ENCODE measurements around the gene GID8.
A peak's percentile ranks its signal among the peaks of the same experiment; 100 is the strongest.

GID8 gene

DNA sequence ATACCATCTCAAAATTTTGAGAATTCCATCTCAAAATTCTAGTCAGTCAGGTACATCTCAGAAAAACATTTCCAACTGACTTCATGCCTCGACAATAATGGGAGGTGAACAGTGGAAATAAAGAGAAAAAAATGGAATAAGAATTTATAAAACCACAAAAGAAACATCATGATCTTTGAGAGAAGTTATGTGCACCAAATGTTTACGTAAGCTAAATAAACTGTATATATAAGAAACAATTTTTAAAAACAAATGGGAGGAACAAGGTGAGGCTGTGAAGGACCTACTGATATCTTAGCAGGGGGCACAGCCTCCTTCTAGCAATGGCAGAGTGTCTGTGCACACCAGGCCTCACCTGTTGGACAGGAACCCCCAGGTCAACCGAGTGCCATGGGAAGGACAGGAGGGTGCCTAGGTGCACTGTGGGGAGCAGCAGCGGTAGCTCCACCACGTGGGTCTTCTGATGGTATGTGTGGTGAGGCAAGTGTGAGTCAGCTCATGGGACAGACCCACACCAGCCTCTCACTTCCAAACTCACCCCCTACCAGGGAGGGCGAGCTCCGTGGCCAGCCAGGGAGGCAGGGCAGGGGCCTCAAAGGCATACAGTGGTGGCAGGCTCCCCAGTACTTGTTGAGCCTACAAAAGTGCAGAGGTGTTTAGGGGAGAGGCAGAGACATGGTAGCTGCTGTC, 34.9 kb upstream of the GID8 start:
- no peak for DNase-seq

GRCh38 chr20:62905536-62906117, 32.3 kb upstream of the GID8 start:
- no peak for DNase-seq

- peak in 4 of 56 donors; percentile 11 to 38 (median 26) for DNase-seq
These were observed 31.7 kb upstream of the GID8 start for GRCh38 chr20:62906209-62906608.

GRCh38 chr20:62906647-62907375, 31.1 kb upstream of the GID8 start:
- no peak for DNase-seq

DNA sequence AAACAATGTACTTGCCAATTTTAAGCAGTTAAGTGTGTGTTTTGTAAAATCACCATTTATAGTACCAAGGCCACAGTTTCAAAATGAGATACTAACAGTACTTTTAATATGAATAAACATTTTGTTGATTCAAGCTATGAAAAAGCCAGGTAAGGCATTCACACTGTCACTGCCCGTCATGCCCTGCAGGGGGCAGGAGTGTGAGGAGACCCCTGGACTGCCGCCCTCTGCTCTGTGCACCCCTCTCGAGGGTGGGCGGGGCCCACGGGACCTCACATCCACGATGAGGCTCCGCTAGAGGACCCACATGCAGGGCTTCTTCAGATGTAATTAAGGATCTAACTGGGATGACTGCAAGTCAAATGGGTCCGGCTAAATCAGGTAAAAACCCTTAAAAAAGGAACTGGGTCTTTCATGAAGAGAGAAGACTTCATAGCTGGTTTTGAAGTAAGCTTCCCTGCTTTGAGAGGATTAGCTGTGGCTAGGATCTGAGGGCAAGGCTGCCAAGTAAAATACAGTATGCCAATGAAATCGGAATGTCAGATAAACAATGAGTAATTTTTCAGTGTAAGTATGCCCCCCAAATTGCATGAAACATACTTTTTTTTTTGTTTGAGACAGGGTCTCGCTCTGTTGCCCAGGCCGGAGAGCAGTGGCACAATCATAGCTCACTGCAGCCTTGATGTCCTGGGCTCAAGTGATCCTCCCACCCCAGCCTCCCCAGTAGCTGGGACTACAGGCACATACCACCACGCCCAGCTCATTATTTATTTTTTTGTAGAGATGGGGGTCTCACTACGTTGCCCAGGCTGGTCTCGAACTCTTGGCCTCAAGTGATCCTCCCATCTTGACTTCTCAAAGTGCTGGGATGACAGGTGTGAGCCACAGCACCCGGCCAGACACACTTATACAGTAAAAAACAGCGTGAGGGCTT, 30.3 kb upstream of the GID8 start:
- no peak for DNase-seq

DNA sequence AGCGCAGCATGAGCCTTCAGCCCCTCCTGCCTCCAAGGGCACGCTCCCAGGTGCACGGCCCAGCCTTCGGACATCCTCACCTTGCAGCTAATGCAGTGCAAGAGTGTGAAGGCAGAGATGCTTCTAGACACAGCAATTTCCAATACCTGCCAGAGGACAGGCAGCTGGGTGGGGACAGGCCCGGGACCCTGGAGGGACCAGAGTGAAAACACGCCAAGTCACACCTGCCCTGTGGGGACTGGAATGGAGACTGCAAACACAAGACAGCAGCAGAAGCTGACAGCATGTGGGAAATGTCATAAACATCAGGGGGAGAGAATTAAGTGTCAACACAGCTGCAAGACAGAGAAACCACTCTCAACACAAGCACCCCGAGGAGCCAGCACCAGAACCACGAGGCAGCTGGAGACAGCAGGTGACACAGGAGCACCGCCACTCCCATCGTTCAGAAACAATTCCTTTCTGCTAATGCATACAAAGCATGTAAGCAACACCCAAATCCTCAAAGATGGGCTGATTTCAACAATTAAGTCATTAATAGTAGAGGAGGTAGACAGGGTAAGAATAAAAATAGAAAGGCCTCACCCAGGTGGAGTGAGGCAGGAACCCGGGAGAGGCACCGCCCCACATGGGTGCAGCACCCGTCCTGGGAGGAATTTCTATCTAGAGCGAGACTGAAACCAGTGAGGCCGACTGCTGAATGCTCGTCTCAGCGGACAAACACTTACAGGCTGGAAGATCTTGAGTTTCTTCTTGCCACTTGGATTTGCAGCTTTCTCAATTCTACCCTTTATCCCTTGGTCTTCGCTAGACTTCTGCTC, 28.8 kb upstream of the GID8 start:
- DNase-seq: peak in 4 of 56 donors; percentile 34 to 67 (median 45)

DNA sequence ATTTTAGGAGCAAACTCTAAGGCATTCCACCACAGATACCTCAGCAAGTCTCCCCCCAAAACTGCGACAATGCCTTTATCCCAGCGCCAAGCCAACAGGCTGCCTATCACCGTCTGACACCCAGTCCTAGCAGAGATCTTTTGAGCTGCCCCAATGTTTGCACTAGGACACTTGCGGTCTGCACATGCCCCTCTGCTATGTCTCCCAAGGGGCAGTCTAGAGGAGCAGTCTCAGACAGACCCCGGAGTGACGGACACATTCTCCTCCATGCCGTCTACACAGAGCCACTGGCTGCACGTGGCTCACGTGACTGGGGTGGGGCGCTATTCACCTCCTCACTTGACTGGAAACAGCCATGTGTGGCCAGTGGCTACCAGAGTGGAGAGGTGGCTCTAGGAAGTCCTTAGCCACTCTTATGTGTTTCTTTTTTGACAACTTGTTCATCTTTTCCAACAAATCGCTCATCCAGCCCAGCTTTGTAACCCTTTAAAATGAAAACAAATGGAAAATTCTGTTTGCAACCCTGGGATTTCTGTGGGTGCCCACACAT, 27.7 kb upstream of the GID8 start:
- DNase-seq: no peak

DNA sequence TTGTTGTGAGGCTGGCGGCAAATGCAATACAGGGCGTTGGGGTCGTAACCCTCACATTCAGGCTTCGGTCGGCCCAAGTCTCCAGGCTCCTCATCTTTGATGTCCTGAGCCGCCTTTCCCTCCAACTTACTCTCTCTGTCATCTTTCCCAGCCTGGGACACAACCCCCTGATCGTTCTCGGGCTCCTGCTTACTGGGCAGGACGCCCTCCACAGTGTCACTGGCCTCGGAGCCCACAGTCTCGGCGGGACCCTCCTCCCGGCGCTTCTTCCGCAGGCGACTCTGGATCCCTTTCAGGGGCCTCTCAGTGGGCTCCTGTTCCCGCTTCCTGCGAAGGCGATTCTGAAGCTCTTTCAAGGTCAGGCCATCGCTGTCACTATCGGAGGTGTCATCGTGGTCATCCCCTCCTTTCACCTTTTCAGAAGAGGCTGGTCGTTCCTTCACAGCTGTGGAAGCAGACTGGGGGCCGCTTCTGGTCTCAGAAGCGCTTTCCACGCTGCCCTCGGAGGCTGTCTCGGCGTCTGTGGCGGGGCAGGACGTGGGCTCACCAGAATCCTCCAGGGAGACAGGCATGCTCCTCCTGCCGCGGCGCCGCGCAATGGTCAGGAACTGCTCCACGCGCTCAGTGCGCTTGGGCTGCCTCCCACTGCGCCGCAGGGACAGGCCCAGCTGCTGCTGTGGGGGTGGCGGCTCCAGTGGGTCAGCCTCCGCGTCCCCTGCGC, 27.0 kb upstream of the GID8 start:
- DNase-seq: no peak

DNA sequence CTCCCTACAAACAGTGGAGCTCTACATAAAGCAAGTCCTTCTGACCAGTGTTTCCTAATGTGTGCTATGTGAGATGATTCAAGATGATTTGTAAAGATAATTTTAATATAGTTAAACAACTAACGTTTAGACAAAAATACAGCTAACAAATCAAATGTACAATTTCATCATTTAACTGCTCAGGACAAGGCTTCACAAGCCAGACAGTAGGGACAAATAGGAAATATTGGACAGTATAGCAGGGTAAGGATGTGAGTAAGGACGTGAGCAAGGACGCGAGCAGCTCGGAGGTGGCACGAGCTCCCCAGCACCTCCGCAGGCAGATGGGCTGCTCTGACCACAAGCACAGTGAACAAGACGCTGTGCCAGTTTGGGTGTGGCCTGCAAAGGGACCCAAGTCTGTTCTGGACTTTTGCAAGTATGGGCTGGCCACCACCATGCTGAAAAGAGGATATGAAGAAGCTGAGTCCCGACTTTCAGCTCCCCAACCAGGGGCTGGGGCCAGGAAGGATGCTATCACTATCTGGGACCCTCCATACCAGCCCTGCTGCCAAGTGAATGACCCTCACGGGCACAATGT, 26.2 kb upstream of the GID8 start:
- no peak for DNase-seq

DNA sequence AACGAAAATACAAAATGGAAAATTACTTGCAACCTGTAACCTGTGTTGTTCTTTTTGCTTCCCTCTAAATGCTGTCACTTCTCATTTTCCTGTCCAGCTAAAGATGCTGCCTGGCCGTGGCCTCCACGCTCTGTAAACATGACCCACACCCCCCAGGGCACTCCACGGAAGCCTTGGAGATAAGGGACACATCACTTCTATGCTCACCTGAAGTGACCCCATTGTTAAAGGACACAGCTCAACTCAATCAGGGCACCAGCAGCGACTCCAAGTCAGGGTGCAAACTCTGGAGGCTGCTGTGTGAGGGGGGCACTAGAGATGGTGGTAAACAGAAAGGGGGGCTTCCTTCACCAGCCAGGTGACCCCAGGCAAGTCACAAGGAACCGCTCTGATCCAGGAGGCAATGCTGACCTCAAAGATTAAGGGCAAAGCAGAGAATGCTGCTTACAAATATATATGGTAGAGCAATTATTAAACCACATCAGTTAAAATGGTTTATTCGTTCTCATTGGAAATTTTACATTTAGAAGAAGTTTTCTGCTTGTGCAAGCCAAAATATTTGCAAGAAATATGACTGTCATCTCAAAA, 24.8 kb upstream of the GID8 start:
- no peak for DNase-seq

GRCh38 chr20:62914436-62914835, 23.5 kb upstream of the GID8 start:
- no peak for DNase-seq

- peak in 25 of 56 donors; percentile 7 to 49 (median 28) for DNase-seq
These were observed 22.9 kb upstream of the GID8 start for GRCh38 chr20:62914970-62915457.

- no peak for DNase-seq
These were observed 21.1 kb upstream of the GID8 start for GRCh38 chr20:62916703-62917476.

DNA sequence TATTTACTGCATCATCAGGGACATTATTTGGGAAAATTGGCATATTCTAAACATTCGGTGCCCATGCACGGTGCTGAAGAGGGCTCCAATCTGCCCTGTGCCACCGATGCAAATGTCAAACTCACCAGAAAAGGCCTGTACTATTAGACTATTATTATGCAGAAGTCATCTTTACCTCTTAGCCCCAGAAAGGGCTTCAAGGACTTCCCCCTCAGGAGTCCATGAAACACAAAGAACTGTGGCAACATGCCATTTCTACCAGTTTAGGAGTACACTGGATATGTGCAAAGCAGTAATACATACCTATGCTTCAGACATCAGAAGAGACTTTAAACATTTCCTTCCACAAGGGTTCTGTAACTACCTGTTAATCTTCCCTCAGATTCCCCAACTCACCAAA, 20.2 kb upstream of the GID8 start:
- no peak for DNase-seq

- no peak for DNase-seq
These were observed 19.8 kb upstream of the GID8 start for GRCh38 chr20:62918147-62918546.

DNA sequence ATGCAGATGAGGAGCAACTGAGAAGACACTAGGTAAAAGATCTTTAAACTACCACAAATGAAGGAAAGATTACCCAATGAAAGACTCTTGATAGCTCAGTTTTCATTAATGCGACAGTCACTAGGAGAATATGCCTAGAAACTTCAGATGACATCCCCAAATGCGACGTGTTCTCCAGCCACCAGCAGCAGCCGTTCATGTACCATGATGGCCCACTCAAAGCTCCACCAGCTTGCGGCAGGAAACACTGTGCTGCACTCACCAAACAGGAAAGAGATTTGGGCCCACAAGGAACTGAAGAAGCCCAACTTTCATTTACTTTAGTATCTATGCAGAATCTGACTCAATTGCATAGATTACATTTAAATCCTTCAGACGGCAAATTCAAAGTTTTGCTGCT, 19.1 kb upstream of the GID8 start:
- no peak for DNase-seq

DNA sequence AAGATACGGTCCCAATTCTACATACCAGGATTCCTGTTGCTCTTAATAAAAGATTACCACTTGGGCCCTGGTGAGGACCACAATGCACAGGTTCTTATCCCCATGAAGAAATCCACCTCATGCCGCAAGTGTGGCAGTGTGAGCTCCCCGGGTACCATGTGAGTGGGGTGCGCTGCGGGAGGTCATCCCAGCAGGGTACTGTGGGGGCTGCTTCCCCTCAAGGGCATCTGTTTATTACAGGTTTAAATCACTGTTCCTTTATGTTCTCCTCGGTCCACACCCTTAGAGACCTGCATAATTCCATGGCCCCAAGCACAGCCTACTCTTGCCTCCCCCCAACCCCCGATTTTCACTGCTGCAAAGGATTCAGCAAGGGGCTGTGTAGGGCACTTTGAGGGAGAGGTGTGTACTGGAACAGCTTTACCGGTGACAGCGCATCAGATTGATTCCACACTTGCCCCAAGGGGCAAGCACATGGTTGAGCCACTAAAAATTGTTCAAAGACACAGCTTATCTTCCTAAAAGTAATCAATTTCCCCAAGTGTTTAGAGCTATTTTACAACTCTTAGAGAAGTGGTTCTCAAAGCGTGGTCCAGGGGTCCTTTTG, 17.8 kb upstream of the GID8 start:
- no peak for DNase-seq

All from nucleus accumbens (tissue), 56 donors.